GM12873 (cell line): ENCODE results near the gene CENPX.

Source experiments
- CTCF ChIP-seq: IDR thresholded peaks from 2 replicates; pipeline ENCODE4 v1.5.1; 2012; ENCODE audit warnings: low read depth, mild to moderate bottlenecking, moderate library complexity, low read length, control low read depth; ENCODE audit not compliant: insufficient read depth; ENCODE audit errors: missing control alignments

CENPX gene

GRCh38 chr17:82023447-82024241 is 966 bp upstream of the CENPX start:
- TF ChIP-seq CTCF: no peak

GRCh38 chr17:82022981-82023446 is 336 bp upstream of the CENPX start, which contains the start of gene LRRC45:
Gene LRRC45, plus strand, starts transcription at chr17:82023305. Its CDS starts 339 bp downstream, at chr17:82023644.
- TF ChIP-seq CTCF: no peak

GRCh38 chr17:82021900-82022309 is 773 bp downstream of the CENPX start:
- TF ChIP-seq CTCF: no peak

- peak; percentile 76 for TF ChIP-seq CTCF
Observed at GRCh38 chr17:82021107-82021899, 1.4 kb downstream of the CENPX start.

GRCh38 chr17:82020572-82021106 is 2.0 kb downstream of the CENPX start:
- TF ChIP-seq CTCF: no peak

- peak; percentile 93 for TF ChIP-seq CTCF
Observed at GRCh38 chr17:82019690-82020571, 2.7 kb downstream of the CENPX start.
